H9 (cell line): ENCODE results near the gene EEF1AKMT2. TPM values are rescaled to one million over a fixed set of nuclear protein-coding genes. Genes with fewer than 3 reads are reported as not detected.

ENCODE experiments used
- DNase-seq: peaks from one replicate; pipeline ENCODE4 v3.0.0-alpha.2; 2017
- H2AFZ ChIP-seq: one replicate; pipeline ENCODE4 v1.6.1; 2013; ENCODE audit warnings: mild to moderate bottlenecking, low read length, control low read depth, moderate library complexity
- H2AK5ac ChIP-seq: 2 replicates; pipeline ENCODE4 v1.6.1; 2013; ENCODE audit warnings: low read length, control low read depth, mixed read lengths; ENCODE audit not compliant: insufficient read length
- H2BK120ac ChIP-seq: one replicate; pipeline ENCODE4 v1.6.1; 2013; ENCODE audit warnings: low read depth, mild to moderate bottlenecking, low read length, control low read depth, inconsistent platforms; ENCODE audit not compliant: poor library complexity, severe bottlenecking
- H2BK12ac ChIP-seq: 2 replicates; pipeline ENCODE4 v1.6.1; 2013; ENCODE audit warnings: low read length, control low read depth, mixed read lengths, low read depth; ENCODE audit not compliant: insufficient read length
- H2BK15ac ChIP-seq: 2 replicates; pipeline ENCODE4 v1.6.1; 2013; ENCODE audit warnings: low read depth, low read length, control low read depth
- H2BK20ac ChIP-seq: one replicate; pipeline ENCODE4 v1.6.1; 2013; ENCODE audit warnings: low read depth, mild to moderate bottlenecking, low read length, control low read depth, inconsistent platforms; ENCODE audit not compliant: poor library complexity, severe bottlenecking
- H2BK5ac ChIP-seq: 2 replicates; pipeline ENCODE4 v1.6.1; 2013; ENCODE audit warnings: low read length, control low read depth, mixed read lengths; ENCODE audit not compliant: insufficient read length
- H3K14ac ChIP-seq: 2 replicates; pipeline ENCODE4 v1.6.1; 2013; ENCODE audit warnings: low read length, control low read depth; ENCODE audit not compliant: insufficient read depth
- H3K18ac ChIP-seq: 2 replicates; pipeline ENCODE4 v1.6.1; 2013; ENCODE audit warnings: low read depth, mild to moderate bottlenecking, mixed read lengths, low read length, control low read depth; ENCODE audit not compliant: insufficient read length
- H3K23ac ChIP-seq: 2 replicates; pipeline ENCODE4 v1.6.1; 2013; ENCODE audit warnings: low read length, control low read depth, mixed read lengths, low read depth; ENCODE audit not compliant: insufficient read length
- H3K23me2 ChIP-seq: 2 replicates; pipeline ENCODE4 v1.6.1; 2013; ENCODE audit warnings: low read depth, mild to moderate bottlenecking, mixed read lengths, low read length, control low read depth; ENCODE audit not compliant: insufficient read length, poor library complexity, severe bottlenecking
- H3K27ac ChIP-seq: 2 replicates; pipeline ENCODE4 v1.5.1; 2013; ENCODE audit warnings: low read length, control low read depth, mixed read lengths, low read depth; ENCODE audit not compliant: insufficient read length
- H3K27me3 ChIP-seq: 2 replicates; pipeline ENCODE4 v1.6.1; 2013; ENCODE audit warnings: low read length, control low read depth, inconsistent platforms; ENCODE audit not compliant: insufficient read depth
- H3K4ac ChIP-seq: 2 replicates; pipeline ENCODE4 v1.6.1; 2013; ENCODE audit warnings: low read depth, mild to moderate bottlenecking, control low read depth, inconsistent platforms, low read length, moderate library complexity
- H3K4me1 ChIP-seq: 2 replicates; pipeline ENCODE4 v1.6.1; 2013; ENCODE audit warnings: low read length, control low read depth, inconsistent platforms; ENCODE audit not compliant: insufficient read depth
- H3K4me2 ChIP-seq: 2 replicates; pipeline ENCODE4 v1.6.1; 2013; ENCODE audit warnings: low read length, control low read depth, mixed read lengths; ENCODE audit not compliant: insufficient read length, insufficient read depth
- H3K56ac ChIP-seq: 2 replicates; pipeline ENCODE4 v1.6.1; 2013; ENCODE audit warnings: low read depth, mild to moderate bottlenecking, mixed read lengths, low read length, control low read depth; ENCODE audit not compliant: insufficient read length
- H3K79me1 ChIP-seq: 2 replicates; pipeline ENCODE4 v1.6.1; 2013; ENCODE audit warnings: low read depth, mild to moderate bottlenecking, moderate library complexity, low read length, control low read depth, inconsistent platforms; ENCODE audit not compliant: insufficient read depth, poor library complexity, severe bottlenecking
- H3K79me2 ChIP-seq: 2 replicates; pipeline ENCODE4 v1.6.1; 2013; ENCODE audit warnings: low read length, control low read depth, inconsistent platforms; ENCODE audit not compliant: insufficient read depth
- H3K9ac ChIP-seq: 2 replicates; pipeline ENCODE4 v1.6.1; 2013; ENCODE audit warnings: low read length, control low read depth, mixed read lengths; ENCODE audit not compliant: insufficient read length; ENCODE audit errors: extremely low read depth
- H3K9me3 ChIP-seq: one replicate; pipeline ENCODE4 v1.6.1; 2013; ENCODE audit warnings: low read depth, low read length, inconsistent platforms; ENCODE audit not compliant: control insufficient read depth
- H3T11ph ChIP-seq: one replicate; pipeline ENCODE4 v1.6.1; 2013; ENCODE audit warnings: mild to moderate bottlenecking, low read length, control low read depth, inconsistent platforms
- H4K20me1 ChIP-seq: one replicate; pipeline ENCODE4 v1.6.1; 2013; ENCODE audit not compliant: control insufficient read depth, insufficient read length, insufficient read depth
- H4K5ac ChIP-seq: 2 replicates; pipeline ENCODE4 v1.6.1; 2013; ENCODE audit warnings: low read depth, mild to moderate bottlenecking, mixed read lengths, low read length, control low read depth; ENCODE audit not compliant: insufficient read length
- H4K8ac ChIP-seq: replicated peaks from 2 replicates; pipeline ENCODE4 v1.6.1; 2013; ENCODE audit warnings: low read length, control low read depth, mixed read lengths, low read depth; ENCODE audit not compliant: insufficient read length
- H4K91ac ChIP-seq: 2 replicates; pipeline ENCODE4 v1.6.1; 2013; ENCODE audit warnings: low read depth, mild to moderate bottlenecking, moderate library complexity, mixed read lengths, low read length, control low read depth; ENCODE audit not compliant: insufficient read length
- H3K27ac Mint-ChIP-seq, 3 experiments: 2 replicates in 2 of 3; 3 replicates in 1 of 3; pipeline ENCODE4 v1.8.0; 2020 to 2021; ENCODE audit warnings: mixed read lengths in 3 of 3, mild to moderate bottlenecking in 1 of 3, moderate library complexity in 1 of 3
- H3K27me3 Mint-ChIP-seq: 2 replicates; pipeline ENCODE4 v1.8.0; 2021; ENCODE audit warnings: low read depth, mild to moderate bottlenecking, moderate library complexity, mixed read lengths
- H3K36me3 Mint-ChIP-seq, 3 experiments: 2 replicates in 2 of 3; 3 replicates in 1 of 3; pipeline ENCODE4 v1.8.0; 2020 to 2021; ENCODE audit warnings: low read depth in 3 of 3, mixed read lengths in 3 of 3; ENCODE audit not compliant: insufficient read depth in 1 of 3
- H3K4me1 Mint-ChIP-seq, 2 experiments: 2 replicates each; pipeline ENCODE4 v1.8.0; 2020; ENCODE audit warnings: mixed read lengths in 2 of 2
- H3K4me3 Mint-ChIP-seq, 2 experiments: 2 replicates in 1 of 2; 3 replicates in 1 of 2; pipeline ENCODE4 v1.8.0; 2020 to 2021; ENCODE audit warnings: mild to moderate bottlenecking in 2 of 2, mixed read lengths in 2 of 2, moderate library complexity in 1 of 2
- H3K9me3 Mint-ChIP-seq, 2 experiments: 2 replicates in 1 of 2; 3 replicates in 1 of 2; pipeline ENCODE4 v1.8.0; 2020; ENCODE audit warnings: mild to moderate bottlenecking in 2 of 2, mixed read lengths in 2 of 2, moderate library complexity in 1 of 2
- WGBS: extraction: QIAGEN DNeasy Blood & Tissue Kit; methylation state at CpG from one replicate; pipeline ENCODE4 v1.1.7; 2013; ENCODE audit warnings: missing lambda C conversion rate, low lambda C conversion rate, mixed read lengths; ENCODE audit not compliant: insufficient read length; ENCODE audit errors: extremely low coverage; 5-methylcytosine and 5-hydroxymethylcytosine counted together
- total RNA-seq: library from RNA; stranded (reverse); gene quantifications from 2 replicates; pipeline ENCODE4 v1.2.1, GENCODE V29; 2021
- TF ChIP-seq, protein P1 (sequence below): fragments of 200-600 bp; sonication (generic); conservative IDR thresholded peaks from 3 replicates; pipeline ENCODE4 v1.8.0; 2021; ENCODE audit warnings: antibody characterized with exemption, mild to moderate bottlenecking

The EEF1AKMT2 gene
- total RNA-seq, 1 experiment from 2014 or later: 19.0 TPM

GRCh38 chr10:124722798-124723783 lies 68.6 kb downstream of the EEF1AKMT2 start:
- H3K4me2 ChIP-seq: no peak overlapping the region
- H2BK120ac ChIP-seq: no peak overlapping the region
- H3K27ac ChIP-seq: no peak overlapping the region
- no peaks in the 10 kb centered on the region for H3K79me2 ChIP-seq
- no peak overlapping the region for H3K4me3 Mint-ChIP-seq
- no peaks in the 10 kb centered on the region for H3K23me2 ChIP-seq
- H3K4me1 Mint-ChIP-seq: peaks cover 23 to 37% of the 10 kb centered on the region in 2 experiments
- H3K79me1 ChIP-seq: no peaks in the 10 kb centered on the region
- no peak overlapping the region for H3K23ac ChIP-seq
- TF ChIP-seq, protein P1, sequence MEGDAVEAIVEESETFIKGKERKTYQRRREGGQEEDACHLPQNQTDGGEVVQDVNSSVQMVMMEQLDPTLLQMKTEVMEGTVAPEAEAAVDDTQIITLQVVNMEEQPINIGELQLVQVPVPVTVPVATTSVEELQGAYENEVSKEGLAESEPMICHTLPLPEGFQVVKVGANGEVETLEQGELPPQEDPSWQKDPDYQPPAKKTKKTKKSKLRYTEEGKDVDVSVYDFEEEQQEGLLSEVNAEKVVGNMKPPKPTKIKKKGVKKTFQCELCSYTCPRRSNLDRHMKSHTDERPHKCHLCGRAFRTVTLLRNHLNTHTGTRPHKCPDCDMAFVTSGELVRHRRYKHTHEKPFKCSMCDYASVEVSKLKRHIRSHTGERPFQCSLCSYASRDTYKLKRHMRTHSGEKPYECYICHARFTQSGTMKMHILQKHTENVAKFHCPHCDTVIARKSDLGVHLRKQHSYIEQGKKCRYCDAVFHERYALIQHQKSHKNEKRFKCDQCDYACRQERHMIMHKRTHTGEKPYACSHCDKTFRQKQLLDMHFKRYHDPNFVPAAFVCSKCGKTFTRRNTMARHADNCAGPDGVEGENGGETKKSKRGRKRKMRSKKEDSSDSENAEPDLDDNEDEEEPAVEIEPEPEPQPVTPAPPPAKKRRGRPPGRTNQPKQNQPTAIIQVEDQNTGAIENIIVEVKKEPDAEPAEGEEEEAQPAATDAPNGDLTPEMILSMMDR: no peak
- no peak overlapping the region for H2AFZ ChIP-seq
- WGBS: no CpG with 5 or more reads among the region's 8 CpGs
- peak overlapping the region; percentile 27 to 66 (median 37); a peak in 3 of 7 replicates for H3K27ac Mint-ChIP-seq
- no peaks in the 10 kb centered on the region; a peak in 1 of 7 replicates for H3K36me3 Mint-ChIP-seq
- H4K5ac ChIP-seq: no peak overlapping the region
- H2BK15ac ChIP-seq: no peak overlapping the region
- no peak overlapping the region for H3K56ac ChIP-seq
- no peak overlapping the region for H3K14ac ChIP-seq
- H3T11ph ChIP-seq: no peak overlapping the region
- no peak overlapping the region for H2BK5ac ChIP-seq
- no peak overlapping the region for H2AK5ac ChIP-seq
- H3K27me3 ChIP-seq: no peaks in the 10 kb centered on the region
- H4K91ac ChIP-seq: no peak overlapping the region
- no peaks in the 10 kb centered on the region for H3K27me3 Mint-ChIP-seq
- no peak overlapping the region for H2BK12ac ChIP-seq
- DNase-seq: no peak
- H4K20me1 ChIP-seq: no peaks in the 10 kb centered on the region
- no peak overlapping the region for H2BK20ac ChIP-seq
- 0 out of 2 replicates have a peak, but pooled peaks cover 3% of the 10 kb centered on the region for H3K4me1 ChIP-seq
- no peak overlapping the region for H4K8ac ChIP-seq
- no peak overlapping the region for H3K4ac ChIP-seq
- H3K9me3 ChIP-seq: no peaks in the 10 kb centered on the region
- H3K18ac ChIP-seq: no peak overlapping the region
- no peaks in the 10 kb centered on the region for H3K9me3 Mint-ChIP-seq
- H3K9ac ChIP-seq: no peak overlapping the region
